Measurements from ENCODE around the gene SMC3. TPM values are rescaled to one million over a fixed set of nuclear protein-coding genes. Genes with fewer than 3 reads are reported as not detected.
"Not testable (repeated sequence)": the region's sequence is repeated elsewhere in the genome, so short reads cannot be mapped to it uniquely, and the experiment has no call there.

Gene SMC3
- total RNA-seq, 1 donor: 7.0 TPM

GRCh38 chr10:110574420-110574819 lies 6.9 kb downstream of the SMC3 start:
- no peak for DNase-seq (ENCODE audit: low read depth in 2 of 3, low spot score in 2 of 3)

- DNase-seq (ENCODE audit: low read depth in 2 of 3, low spot score in 2 of 3): no peak
These were observed 8.7 kb downstream of the SMC3 start for GRCh38 chr10:110576220-110576619.

- DNase-seq (ENCODE audit: low read depth in 2 of 3, low spot score in 2 of 3): no peak
These were observed 9.6 kb downstream of the SMC3 start for GRCh38 chr10:110577056-110577455.

- no peak for DNase-seq (ENCODE audit: low read depth in 2 of 3, low spot score in 2 of 3)
These were observed 16.5 kb downstream of the SMC3 start for GRCh38 chr10:110584006-110584405.

GRCh38 chr10:110591760-110592159 lies 24.3 kb downstream of the SMC3 start:
- no peak for DNase-seq (ENCODE audit: low read depth in 2 of 3, low spot score in 2 of 3)

GRCh38 chr10:110597476-110597875 lies 30.0 kb downstream of the SMC3 start:
- no peak for DNase-seq (ENCODE audit: low read depth in 2 of 3, low spot score in 2 of 3)

- DNase-seq (ENCODE audit: low read depth in 2 of 3, low spot score in 2 of 3): peak in 2 of 3 donors; percentile 62 to 75
These were observed 33.1 kb downstream of the SMC3 start for GRCh38 chr10:110600487-110601101.

GRCh38 chr10:110601581-110601980 lies 34.1 kb downstream of the SMC3 start:
- DNase-seq (ENCODE audit: low read depth in 2 of 3, low spot score in 2 of 3): no peak

GRCh38 chr10:110608087-110608486 lies 40.6 kb downstream of the SMC3 start:
- no peak for DNase-seq (ENCODE audit: low read depth in 2 of 3, low spot score in 2 of 3)

- no peak for DNase-seq (ENCODE audit: low read depth in 2 of 3, low spot score in 2 of 3)
These were observed 42.1 kb downstream of the SMC3 start for GRCh38 chr10:110609605-110610004.

- peak; percentile 29 to 77 (median 64) for DNase-seq (ENCODE audit: low read depth in 2 of 3, low spot score in 2 of 3)
These were observed 42.8 kb downstream of the SMC3 start for GRCh38 chr10:110610308-110610774.

GRCh38 chr10:110610781-110611180 lies 43.3 kb downstream of the SMC3 start:
- not testable (repeated sequence) for DNase-seq (ENCODE audit: low read depth in 2 of 3, low spot score in 2 of 3)

GRCh38 chr10:110612087-110612486 lies 44.6 kb downstream of the SMC3 start:
- DNase-seq (ENCODE audit: low read depth in 2 of 3, low spot score in 2 of 3): peak in 1 of 3 donors; percentile 46

GRCh38 chr10:110612629-110613028 lies 45.1 kb downstream of the SMC3 start:
- DNase-seq (ENCODE audit: low read depth in 2 of 3, low spot score in 2 of 3): no peak

GRCh38 chr10:110613341-110613995 lies 46.0 kb downstream of the SMC3 start:
- DNase-seq (ENCODE audit: low read depth in 2 of 3, low spot score in 2 of 3): peak in 1 of 3 donors; percentile 33

- DNase-seq (ENCODE audit: low read depth in 2 of 3, low spot score in 2 of 3): no peak
These were observed 46.6 kb downstream of the SMC3 start for GRCh38 chr10:110613996-110614495.

GRCh38 chr10:110615057-110615747 lies 47.7 kb downstream of the SMC3 start:
- no peak for DNase-seq (ENCODE audit: low read depth in 2 of 3, low spot score in 2 of 3)

- DNase-seq (ENCODE audit: low read depth in 2 of 3, low spot score in 2 of 3): no peak
These were observed 49.1 kb downstream of the SMC3 start for GRCh38 chr10:110616493-110617033.

- DNase-seq (ENCODE audit: low read depth in 2 of 3, low spot score in 2 of 3): no peak
These were observed 50.1 kb downstream of the SMC3 start for GRCh38 chr10:110617425-110618229.

GRCh38 chr10:110618230-110618610 lies 50.7 kb downstream of the SMC3 start:
- DNase-seq (ENCODE audit: low read depth in 2 of 3, low spot score in 2 of 3): no peak
